ENCODE results near the gene ELOF1. TPM values are rescaled to one million over a fixed set of nuclear protein-coding genes. Genes with fewer than 3 reads are reported as not detected.
A peak's percentile ranks its signal among the peaks of the same experiment; 100 is the strongest.

The ELOF1 gene
- total and polyA plus RNA-seq, 2 of the 13 experiments (the other 11 are each of a cell fraction or from before 2014, with no cell fraction given): 14.5 to 43.2 TPM

GRCh38 chr19:11558881-11559828 is at the start of gene ELOF1 (continued):
- TF ChIP-seq KMT2B (CRISPR knock-in tag; IDR thresholded peaks at IDR 0.05) (peak; percentile 63; the same call in 1 of the 2 replicates), GMEB1 (CRISPR knock-in tag; IDR thresholded peaks at IDR 0.05; ENCODE audit: borderline replicate concordance) (peak; percentile 68; the same call in 1 of the 2 replicates), RELA (CRISPR knock-in tag; IDR thresholded peaks at IDR 0.05) (0 out of 2 replicates have a peak, but pooled peaks have one; percentile 54), CSRNP1 (CRISPR knock-in tag; IDR thresholded peaks at IDR 0.05) (no peak), ZNF704 (CRISPR knock-in tag; IDR thresholded peaks at IDR 0.05; ENCODE audit: borderline replicate concordance) (peak; percentile 59; the same call in 1 of the 2 replicates), RFX1 (IDR thresholded peaks at IDR 0.05) (no peak), ZSCAN30 (CRISPR knock-in tag; IDR thresholded peaks at IDR 0.05) (no peak), ZNF263 (CRISPR knock-in tag; IDR thresholded peaks at IDR 0.05) (no peak), ZNF749 (CRISPR knock-in tag; IDR thresholded peaks at IDR 0.05; ENCODE audit: borderline replicate concordance) (no peak), TARDBP (CRISPR knock-in tag; IDR thresholded peaks at IDR 0.05) (no peak), SIX1 (CRISPR knock-in tag; IDR thresholded peaks at IDR 0.05; ENCODE audit: borderline replicate concordance) (no peak), ARID2 (CRISPR knock-in tag; IDR thresholded peaks at IDR 0.05; ENCODE audit: borderline replicate concordance) (no peak), ZNF512 (CRISPR knock-in tag; IDR thresholded peaks at IDR 0.05) (no peak), ZNF609 (CRISPR knock-in tag; IDR thresholded peaks at IDR 0.05; ENCODE audit: borderline replicate concordance) (no peak), ISX (CRISPR knock-in tag; conservative IDR thresholded peaks at IDR 0.05) (no peak), NAIF1 (CRISPR knock-in tag; IDR thresholded peaks at IDR 0.05; ENCODE audit: borderline replicate concordance) (peak; percentile 97)
